Nephron (organoid): Measurements from ENCODE around the gene CDC14B.

Source experiments
- H3K27ac Mint-ChIP-seq, 3 experiments: 2 replicates each; pipeline ENCODE4 v1.8.0; 2020; ENCODE audit warnings: mixed read lengths in 3 of 3, mild to moderate bottlenecking in 2 of 3, moderate library complexity in 1 of 3
- H3K27me3 Mint-ChIP-seq: 2 replicates; pipeline ENCODE4 v1.8.0; 2021; ENCODE audit warnings: low read depth, mild to moderate bottlenecking, moderate library complexity, mixed read lengths
- H3K36me3 Mint-ChIP-seq: 2 replicates; pipeline ENCODE4 v1.8.0; 2020; ENCODE audit warnings: low read depth, mixed read lengths
- H3K4me1 Mint-ChIP-seq: 2 replicates; pipeline ENCODE4 v1.8.0; 2020; ENCODE audit warnings: mixed read lengths
- H3K4me3 Mint-ChIP-seq, 3 experiments: 2 replicates each; pipeline ENCODE4 v1.8.0; 2020; ENCODE audit warnings: mild to moderate bottlenecking in 3 of 3, mixed read lengths in 3 of 3, moderate library complexity in 2 of 3
- H3K9me3 Mint-ChIP-seq: 2 replicates; pipeline ENCODE4 v1.8.0; 2020; ENCODE audit warnings: mixed read lengths
- CTCF ChIP-seq, 3 experiments: fragments of 200-600 bp; sonication (generic); IDR thresholded peaks; one replicate each; pipeline ENCODE4 v1.5.0; 2021; ENCODE audit warnings: antibody characterized with exemption in 3 of 3; ENCODE audit not compliant: unreplicated experiment in 3 of 3

The CDC14B gene

GRCh38 chr9:96519095-96519494, 100.5 kb downstream of the CDC14B start:
- H3K9me3 Mint-ChIP-seq = no peaks in the 10 kb centered on the region
- H3K4me1 Mint-ChIP-seq = peaks cover 5% of the 10 kb centered on the region
- H3K27ac Mint-ChIP-seq = no peak overlapping the region
- TF ChIP-seq CTCF (IDR thresholded peaks at IDR 0.05; ENCODE audit: unreplicated experiment in 3 of 3) = no peak
- no peak overlapping the region for H3K4me3 Mint-ChIP-seq
- H3K27me3 Mint-ChIP-seq = no peaks in the 10 kb centered on the region
- peaks cover 48% of the 10 kb centered on the region for H3K36me3 Mint-ChIP-seq

GRCh38 chr9:96515621-96516470, 103.8 kb downstream of the CDC14B start:
- H3K9me3 Mint-ChIP-seq = no peaks in the 10 kb centered on the region
- TF ChIP-seq CTCF (IDR thresholded peaks at IDR 0.05; ENCODE audit: unreplicated experiment in 3 of 3) = no peak

GRCh38 chr9:96514800-96515158, 104.9 kb downstream of the CDC14B start:
- Mint-ChIP-seq H3K9me3 (no peaks in the 10 kb centered on the region), H3K27me3 (no peaks in the 10 kb centered on the region)
- TF ChIP-seq CTCF (IDR thresholded peaks at IDR 0.05; ENCODE audit: unreplicated experiment in 3 of 3) = no peak

More at GRCh38 chr9:96515621-96516470, 103.8 kb downstream of the CDC14B start:
- peaks cover 34% of the 10 kb centered on the region for H3K36me3 Mint-ChIP-seq
- H3K27me3 Mint-ChIP-seq = no peaks in the 10 kb centered on the region
- no peak overlapping the region for H3K4me3 Mint-ChIP-seq
- H3K4me1 Mint-ChIP-seq = peaks cover 5% of the 10 kb centered on the region
- no peak overlapping the region for H3K27ac Mint-ChIP-seq

GRCh38 chr9:96514108-96514799, 105.4 kb downstream of the CDC14B start:
- H3K27ac Mint-ChIP-seq = no peak overlapping the region
- H3K4me1 Mint-ChIP-seq = peaks cover 5% of the 10 kb centered on the region
- peaks cover 33% of the 10 kb centered on the region for H3K36me3 Mint-ChIP-seq
- TF ChIP-seq CTCF (IDR thresholded peaks at IDR 0.05; ENCODE audit: unreplicated experiment in 3 of 3) = no peak
- no peaks in the 10 kb centered on the region for H3K9me3 Mint-ChIP-seq
- no peaks in the 10 kb centered on the region for H3K27me3 Mint-ChIP-seq
- H3K4me3 Mint-ChIP-seq = no peak overlapping the region

More at GRCh38 chr9:96514800-96515158, 104.9 kb downstream of the CDC14B start:
- peaks cover 32% of the 10 kb centered on the region for H3K36me3 Mint-ChIP-seq
- H3K4me1 Mint-ChIP-seq = peaks cover 5% of the 10 kb centered on the region
- H3K4me3 Mint-ChIP-seq = no peak overlapping the region
- no peak overlapping the region for H3K27ac Mint-ChIP-seq

- Mint-ChIP-seq H3K9me3 (no peaks in the 10 kb centered on the region), H3K27ac (no peak overlapping the region), H3K36me3 (peaks cover 37% of the 10 kb centered on the region), H3K4me1 (peaks cover 5% of the 10 kb centered on the region), H3K27me3 (no peaks in the 10 kb centered on the region), H3K4me3 (no peak overlapping the region)
- TF ChIP-seq CTCF (IDR thresholded peaks at IDR 0.05; ENCODE audit: unreplicated experiment in 3 of 3) = no peak
Measured at GRCh38 chr9:96513622-96514021, 106.0 kb downstream of the CDC14B start.
